Islet precursor cell (in vitro differentiated cells): ENCODE measurements around the gene RNH1.
"Not testable (repeated sequence)": the region's sequence is repeated elsewhere in the genome, so short reads cannot be mapped to it uniquely, and the experiment has no call there.

ENCODE experiments used
- DNase-seq: peaks from one replicate; pipeline ENCODE4 v3.0.0-alpha.2; 2018

RNH1 gene

DNA sequence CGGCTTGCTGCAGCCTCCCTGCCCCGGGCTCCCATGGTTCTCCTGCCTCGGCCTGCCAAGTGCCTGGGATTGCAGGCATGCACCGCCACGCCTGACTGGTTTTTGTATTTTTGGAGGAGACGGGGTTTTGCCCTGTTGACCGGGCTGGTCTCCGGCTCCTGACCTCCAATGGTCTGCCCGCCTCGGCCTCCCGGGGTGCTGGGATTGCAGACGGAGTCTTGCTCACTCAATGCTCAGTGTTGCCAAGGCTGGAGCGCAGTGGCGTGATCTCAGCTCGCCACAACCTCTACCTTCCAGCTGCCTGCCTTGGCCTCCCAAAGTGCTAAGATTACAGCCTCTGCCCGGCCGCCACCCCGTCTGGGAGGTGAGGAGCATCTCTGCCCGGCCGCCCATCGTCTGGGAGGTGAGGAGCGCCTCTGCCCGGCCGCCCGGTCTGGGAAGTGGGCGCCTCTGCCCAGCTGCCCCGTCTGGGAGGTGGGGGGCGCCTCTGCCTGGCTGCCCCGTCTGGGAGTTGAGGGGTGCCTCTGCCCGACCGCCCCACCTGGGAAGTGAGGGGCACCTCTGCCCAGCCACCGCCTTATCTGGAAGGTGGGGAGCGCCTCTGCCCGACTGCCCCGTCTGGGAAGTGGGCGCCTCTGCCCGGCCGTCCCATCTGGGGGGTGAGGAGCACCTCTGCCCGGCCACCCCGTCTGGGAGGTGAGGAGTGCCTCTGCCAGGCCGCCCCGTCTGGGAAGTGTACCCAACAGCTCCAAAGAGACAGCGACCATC lies 10.1 kb upstream of the RNH1 start:
- not testable (repeated sequence) for DNase-seq

DNA sequence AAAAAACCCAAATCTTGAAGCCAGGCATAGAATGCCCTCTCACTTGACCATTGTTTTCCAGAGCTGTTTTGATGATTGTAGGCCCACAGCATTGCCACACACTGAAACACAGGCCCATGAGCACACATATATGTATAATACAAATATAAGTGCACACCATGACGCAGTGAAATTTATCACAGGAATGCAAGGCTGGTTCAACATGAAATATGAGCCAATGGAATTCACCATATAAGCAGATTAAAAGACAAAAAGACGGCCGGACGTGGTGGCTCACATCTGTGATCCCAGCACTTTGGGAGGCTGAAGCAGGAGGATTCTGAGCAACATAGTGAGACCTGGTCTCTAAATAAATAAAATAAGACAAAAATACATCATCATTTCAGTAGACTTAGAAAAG lies 9.4 kb upstream of the RNH1 start:
- no peak for DNase-seq

DNA sequence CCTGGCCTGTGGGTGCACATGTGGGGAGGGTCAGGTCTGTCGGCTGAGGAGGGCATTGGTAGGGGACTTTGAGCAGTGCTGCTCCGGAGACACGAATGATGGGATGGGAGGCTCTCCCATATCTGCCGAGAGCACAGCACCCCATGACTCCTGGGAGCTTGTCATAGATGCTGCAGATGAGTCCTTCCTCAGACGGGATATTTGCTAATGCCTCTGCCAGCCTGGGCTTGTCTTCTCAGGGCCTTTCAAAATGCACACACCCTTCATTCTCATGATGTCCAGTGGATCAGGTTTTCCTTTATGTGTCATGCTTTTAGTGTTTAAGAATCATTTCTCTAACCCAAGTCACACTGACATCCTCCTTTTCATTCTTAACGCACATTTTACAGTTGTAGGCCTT lies 8.1 kb upstream of the RNH1 start:
- DNase-seq = no peak

DNA sequence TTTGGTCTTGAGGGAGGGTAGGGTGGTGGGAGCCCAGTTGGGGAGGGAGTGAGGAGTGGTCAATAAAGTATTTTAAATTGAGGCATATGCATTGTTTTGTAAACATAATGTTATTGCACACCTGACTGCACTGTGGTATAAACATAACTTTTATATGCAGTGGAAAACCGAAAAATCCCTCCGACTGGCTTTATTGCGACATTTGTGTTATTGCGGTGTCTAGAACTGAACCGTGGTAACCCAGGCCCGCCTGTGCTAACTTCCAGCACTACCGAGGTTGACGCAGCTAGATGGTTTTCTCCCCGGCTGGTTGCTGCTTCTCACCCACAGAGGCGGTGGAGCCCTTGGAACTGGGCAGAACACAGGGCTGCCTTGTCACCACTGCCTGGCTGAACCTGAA lies 7.6 kb upstream of the RNH1 start:
- DNase-seq = no peak

DNA sequence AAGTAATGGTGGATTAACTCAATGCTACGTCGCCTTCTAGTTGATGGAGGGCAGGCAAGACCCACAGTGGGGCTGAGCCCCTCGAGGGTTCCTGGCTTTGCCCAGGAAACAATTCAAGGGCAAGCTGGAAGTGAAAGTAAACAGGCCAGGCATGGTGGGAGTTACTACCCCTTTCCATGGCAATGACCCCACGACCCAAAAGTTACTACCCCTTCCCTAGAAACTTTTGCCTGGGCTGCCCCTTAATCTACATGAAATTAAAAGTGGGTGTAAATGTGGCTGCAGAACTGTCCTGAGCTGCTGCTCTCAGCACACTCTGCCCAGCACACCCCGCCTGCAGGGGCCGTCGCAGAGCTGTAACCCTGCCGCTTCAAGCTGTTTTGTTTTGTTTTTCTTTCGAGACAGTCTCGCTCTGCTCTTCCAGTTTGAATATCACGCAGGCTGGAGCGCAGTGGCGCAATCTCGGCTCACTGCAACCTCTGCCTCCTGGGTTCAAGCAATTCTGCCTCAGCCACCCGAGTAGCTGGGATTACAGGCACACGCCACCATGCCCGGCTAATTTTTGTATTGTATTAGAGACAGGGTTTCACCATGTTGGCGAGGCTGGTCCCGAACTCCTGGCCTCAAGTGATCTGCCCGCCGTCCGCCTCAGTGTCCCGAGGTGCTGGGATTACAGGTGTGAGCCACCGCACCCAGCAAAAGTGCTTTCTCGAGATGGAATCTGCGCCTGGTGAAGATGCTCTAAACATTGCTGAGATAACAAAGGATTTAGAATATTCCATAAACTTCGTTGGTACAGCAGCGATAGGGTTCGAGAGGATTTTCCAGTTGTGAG lies 5.9 kb upstream of the RNH1 start:
- no peak for DNase-seq

DNA sequence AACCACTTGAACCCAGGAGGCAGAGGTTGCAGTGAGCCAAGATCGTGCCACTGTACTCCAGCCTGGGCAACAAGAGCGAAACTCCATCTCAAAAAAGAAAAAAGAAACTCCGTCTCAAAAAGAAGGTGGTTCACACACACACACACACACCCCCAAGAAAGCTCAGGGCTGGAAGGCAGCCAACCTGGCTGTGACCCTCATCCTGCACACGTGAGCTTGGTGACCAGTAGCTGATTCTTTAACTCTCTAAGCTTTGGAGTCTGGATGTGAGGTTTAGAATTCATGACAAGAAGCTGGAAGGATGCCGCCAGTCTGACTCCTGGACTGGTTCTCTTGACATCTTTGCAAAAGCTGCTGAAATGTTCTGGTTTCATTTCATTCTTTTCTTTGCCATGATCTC lies 1.9 kb upstream of the RNH1 start:
- no peak for DNase-seq

DNA sequence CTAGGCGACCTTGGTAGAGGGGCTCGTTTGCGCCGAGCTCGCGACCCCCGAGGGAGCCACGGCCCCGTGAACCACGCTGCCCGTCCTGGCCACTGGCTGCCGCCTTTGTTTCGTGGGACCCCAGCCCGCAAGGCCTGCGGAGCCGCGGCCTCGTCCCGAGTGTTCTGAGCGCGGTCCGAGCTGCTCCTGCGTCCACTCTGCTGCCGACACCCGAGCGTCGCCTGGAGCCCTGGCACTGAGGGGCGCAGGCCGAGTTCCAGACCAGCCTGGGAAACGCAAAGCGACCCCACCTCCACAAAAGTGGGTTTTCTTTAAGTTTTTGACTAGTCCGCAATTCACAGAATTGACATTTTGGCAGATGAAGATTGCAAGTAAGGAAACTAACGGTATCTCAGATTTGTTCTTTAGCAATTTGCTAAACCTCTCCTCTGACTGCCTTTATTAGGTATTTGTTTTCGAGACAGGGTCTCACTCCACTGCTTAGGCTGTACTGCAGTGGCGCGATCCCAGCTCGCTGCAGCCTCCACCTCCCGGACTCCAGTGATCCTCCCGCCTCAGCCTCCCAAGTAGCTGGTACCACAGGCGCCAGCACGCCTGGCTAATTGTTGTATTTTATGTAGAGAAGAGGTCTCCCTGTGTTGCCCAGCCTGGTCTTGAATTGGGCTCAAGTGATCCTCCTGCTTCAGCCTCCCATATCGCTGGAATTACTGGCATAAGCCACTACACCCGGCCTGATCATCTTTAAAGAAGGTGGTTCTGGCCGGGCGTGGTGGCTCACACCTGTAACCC lies 879 bp upstream of the RNH1 start:
- DNase-seq = no peak

DNA sequence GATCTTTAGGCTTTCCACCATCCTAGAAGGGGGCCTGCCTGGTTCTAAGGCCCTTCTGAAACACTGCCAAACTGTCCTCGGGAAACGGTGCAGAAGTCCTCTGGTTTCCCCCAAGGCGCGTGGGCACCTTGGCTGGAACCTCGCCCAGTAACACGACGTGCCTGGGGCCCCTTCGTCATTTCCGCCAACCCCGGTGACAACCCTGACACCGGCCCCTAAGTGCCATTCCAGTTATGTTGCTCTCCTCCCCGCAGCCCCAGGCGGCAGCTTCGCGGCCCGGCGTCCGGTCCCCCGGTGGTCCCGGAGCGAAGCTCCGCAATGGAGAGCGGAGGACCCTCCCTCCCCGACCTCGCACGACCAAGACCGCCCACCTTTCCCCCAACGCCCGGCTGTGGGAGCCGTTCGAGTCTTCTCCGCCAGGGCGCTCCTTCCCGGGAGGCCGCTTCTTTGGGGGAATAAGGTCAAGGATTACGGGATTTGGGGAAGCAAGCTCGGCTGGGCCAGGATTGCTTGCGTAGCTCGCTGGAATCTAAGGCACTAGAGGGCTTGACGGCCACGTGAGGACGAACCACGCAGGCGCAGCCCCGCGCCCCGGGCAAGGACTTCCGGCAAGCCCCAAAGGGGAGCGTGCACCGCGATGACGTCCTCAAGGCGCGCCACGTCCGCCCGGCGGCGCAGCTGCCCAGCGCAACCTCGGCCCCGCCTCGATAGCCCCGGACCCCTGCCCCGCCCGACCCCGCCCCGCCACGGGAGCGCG lies 626 bp downstream of the RNH1 start:
- DNase-seq = peak; percentile 98

DNA sequence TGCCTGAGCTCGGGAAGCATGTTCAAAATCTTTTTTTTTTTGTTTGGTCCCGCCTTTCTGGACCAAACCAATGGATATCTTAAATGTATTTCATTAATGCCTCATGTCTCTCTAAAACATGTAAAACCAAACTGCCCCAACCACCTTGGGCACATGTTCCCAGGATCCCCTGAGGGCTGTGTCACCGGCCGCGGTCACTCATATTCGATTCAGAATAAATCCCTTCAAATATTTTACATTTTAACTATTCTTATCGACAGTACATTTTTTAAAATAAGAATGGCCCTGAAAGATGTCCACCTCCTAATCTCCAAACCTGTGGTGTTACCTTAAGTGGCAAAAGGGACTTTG lies 2.1 kb downstream of the RNH1 start:
- DNase-seq = no peak

DNA sequence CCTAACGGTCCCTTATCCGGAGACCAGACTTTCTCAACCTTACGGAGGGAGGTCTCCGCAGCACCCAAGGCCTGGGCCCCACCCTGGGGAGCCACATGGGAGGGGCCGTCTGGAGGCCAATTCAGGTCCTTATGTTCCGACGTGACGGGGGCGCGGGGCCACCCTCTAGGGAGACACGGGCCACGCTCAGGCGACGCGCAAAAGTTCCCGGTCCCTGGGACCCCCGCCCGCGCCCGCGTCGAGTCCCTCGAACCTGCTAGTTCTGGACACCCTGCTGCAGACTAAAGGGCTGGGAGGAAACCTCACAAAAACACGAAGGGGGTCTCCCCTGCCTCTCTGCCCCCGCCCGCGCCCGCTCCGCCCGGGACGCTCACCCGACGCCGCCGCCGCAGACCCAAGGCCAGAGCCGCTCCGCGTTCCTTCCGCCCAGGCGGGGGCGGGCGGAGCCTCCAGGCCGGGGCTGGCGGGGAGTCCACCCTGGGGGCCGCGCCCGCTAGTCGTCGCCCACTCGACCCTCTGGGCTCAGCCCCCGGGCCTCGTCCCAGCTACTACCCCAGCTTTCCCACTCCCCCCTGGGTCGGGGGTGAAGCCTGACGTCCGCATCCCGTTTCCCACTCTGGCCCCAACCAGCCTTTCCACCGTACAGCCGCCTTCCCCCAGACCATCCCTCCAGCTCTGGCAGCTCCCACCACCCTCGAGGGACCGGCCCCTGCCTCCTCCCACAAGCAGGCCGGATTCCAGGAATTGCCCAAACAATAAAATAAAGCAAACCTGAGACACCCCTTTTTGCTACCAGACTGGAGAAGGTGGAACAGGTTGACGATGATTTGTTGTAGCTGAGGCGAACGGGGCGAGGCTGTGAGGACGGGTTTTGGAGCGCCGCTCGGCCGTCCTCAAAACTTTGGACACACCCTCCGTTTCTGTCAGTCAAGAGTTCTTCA lies 2.7 kb downstream of the RNH1 start:
- no peak for DNase-seq

DNA sequence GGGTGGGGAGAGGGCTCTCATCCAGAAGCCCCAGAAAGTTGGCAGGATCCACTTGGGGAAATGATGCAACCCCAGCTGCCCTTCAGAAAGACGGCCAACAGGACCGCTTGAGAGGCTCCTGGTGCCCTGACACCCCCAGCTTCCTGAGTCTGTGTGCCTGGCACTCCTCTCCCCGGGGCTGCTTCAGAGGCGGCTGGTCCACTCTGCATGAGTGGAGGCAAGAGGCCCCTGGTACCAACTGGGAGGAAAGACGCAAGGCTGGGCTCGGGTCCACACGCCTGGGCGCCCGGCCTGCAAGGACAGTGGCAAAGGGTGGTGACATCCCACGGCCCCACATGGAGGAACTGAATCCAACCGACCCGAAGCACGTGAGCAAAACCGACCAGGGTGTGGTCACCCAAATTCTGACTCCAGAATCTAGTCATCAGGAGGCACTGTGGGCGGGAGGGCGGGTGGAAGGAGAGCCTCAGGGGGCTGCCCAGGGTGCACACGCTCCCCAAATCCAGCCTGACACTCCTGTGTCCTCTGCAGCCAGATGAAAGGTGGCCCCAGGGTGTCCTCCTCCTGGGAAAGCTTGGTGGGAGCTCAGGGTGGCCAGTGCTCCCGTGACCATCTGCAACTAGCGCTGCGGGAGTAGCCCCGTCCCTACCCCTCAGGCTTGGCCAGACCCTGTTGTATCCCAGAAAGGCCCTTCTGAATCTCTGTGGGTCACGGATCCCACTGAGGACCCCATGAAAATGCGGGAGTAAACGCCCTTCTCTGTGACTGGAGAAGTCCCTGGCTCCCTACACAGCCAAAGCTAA lies 3.7 kb downstream of the RNH1 start:
- peak; percentile 44 for DNase-seq

DNA sequence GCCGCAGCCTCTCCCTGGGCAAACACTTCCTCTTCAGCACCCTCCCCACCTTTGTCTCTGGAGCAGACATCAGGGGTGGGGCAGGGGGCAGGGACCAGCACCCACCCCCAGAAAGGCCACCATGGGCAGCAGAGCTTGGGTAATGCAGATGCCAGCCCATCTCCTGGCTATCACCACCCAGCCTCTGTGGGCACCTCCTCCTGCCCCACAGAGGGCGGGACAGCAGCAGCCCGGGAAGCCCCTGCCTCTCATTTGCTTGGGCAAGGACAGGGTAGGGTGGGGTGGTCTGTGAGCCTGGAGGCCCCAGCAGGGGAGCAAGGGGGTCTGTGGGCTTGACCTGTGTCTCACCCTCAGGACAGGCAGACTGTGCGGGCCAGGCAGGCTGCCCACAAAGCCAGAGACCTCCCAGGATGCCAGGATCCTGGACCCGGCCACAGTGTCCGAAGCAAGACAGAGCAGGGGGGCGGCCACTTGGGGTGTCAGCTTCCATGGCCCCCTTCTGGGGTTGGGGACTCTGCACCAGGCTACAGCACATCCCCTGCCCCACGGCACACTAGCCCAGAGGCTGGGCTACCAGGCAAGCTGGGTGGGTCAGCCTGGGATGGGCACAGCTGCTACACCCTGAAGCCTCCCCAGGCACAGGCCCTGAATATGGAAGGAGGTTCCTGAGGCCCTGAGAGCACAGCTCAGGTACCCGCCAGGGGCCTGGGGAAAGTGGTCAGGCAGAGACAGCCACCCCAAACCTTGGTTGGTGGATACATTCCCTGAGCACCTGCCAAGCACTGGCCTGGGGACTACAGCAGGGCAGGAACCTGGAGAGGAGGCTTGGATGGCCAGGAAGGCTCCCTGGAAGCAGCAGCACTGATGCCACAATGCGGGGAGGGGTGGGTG lies 4.5 kb downstream of the RNH1 start:
- peak; percentile 49 for DNase-seq

DNA sequence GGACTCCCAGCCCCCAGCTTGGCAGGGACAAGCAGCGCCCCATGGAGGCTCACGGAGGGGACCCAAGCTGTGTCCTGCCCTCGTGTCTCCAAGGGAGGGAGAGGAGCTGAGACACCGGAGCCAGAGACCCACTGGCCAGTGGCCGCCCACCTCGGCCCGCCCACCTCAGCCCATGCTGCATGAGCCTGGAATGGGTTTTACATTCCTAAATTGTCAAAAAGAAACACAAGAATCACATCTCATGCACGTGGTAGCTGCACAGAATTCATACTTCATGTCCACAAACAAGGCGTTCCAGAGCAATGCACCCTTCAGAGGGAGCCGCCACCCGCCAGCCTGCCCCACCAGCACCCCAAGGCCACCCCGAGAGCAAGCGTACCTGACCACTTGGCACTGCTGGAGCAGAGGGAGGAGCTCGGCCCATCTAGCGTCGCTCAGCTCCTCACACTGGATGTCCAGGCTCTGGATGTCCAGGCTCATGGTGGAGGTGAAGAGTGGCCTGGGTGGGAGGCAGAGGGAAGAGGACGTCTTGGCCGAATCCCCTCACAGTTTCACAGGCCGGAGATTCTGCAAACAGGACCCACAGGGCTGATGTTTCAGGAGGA lies 5.3 kb downstream of the RNH1 start:
- DNase-seq = no peak

DNA sequence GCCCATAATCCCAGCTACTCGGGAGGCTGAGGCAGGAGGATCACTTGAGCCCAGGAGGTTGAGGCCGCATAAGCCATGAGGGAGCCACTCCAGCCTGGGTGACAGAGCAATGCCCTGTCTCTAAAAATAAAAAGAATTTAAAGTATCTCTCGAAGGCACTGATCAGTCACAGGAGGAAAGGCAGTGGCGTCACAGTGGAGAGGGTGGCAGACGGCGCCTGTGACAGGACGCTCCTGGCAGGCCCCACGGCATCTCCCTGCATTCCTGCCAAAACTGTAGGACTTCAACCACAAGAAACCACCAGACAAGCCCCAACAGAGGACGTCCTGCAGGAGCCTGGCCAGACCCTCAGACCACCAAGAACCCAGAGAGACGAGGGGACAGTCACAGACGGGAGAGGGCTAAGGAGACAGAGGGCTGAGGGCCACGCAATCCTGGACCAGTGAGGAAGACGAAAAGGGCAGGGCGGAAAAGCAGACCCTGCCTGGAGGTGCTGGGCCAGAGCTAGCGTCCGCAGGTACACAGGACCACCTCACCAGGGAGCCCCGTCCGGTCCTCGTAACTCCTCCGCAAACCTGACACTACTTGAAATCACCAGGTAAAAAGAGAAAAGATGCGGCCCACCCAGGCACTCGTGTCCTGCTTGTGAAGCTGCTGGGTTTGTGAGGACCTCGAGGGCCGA lies 5.9 kb downstream of the RNH1 start:
- peak; percentile 36 for DNase-seq

DNA sequence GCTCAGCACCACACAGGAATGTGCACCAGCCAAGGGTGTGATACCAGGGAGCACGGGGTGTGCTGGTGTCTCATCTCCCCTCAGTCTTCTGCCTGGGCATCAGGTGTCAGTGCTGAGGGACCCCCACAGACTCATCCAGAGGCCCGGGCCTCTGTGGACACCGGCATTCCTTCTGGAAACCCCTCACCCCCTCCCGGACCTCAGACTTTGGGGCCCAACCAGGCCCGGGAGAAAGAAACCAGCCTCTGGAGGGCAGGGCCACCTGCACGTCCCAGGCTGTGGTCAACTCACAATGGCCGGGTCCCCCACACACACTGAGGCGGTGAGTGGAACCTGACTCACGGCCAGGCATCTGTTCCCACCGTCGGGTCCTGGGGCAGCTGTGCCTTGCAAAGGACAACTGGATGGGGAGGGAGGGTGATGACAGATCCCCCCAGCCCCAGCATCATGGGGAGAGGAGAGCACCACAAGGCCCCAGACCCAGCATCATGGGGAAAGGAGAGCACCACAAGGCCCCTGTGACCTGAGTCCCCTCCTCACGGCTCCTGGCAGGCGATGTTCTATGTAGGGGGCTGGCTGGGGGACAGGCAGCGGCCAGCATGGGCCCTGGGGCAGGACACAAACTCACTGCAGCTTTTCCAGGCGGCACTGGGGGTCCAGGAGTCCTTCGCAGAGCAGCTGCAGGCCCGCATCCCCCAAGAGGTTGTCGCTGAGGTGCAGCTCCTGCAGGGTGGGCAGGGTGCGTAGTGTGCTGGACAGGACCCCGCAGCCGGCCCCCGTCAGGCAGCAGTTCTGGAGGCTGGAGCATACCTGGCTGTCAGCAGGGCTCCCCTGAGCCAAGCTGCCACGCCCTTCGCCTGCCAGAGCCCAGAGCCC lies 7.6 kb downstream of the RNH1 start:
- no peak for DNase-seq

DNA sequence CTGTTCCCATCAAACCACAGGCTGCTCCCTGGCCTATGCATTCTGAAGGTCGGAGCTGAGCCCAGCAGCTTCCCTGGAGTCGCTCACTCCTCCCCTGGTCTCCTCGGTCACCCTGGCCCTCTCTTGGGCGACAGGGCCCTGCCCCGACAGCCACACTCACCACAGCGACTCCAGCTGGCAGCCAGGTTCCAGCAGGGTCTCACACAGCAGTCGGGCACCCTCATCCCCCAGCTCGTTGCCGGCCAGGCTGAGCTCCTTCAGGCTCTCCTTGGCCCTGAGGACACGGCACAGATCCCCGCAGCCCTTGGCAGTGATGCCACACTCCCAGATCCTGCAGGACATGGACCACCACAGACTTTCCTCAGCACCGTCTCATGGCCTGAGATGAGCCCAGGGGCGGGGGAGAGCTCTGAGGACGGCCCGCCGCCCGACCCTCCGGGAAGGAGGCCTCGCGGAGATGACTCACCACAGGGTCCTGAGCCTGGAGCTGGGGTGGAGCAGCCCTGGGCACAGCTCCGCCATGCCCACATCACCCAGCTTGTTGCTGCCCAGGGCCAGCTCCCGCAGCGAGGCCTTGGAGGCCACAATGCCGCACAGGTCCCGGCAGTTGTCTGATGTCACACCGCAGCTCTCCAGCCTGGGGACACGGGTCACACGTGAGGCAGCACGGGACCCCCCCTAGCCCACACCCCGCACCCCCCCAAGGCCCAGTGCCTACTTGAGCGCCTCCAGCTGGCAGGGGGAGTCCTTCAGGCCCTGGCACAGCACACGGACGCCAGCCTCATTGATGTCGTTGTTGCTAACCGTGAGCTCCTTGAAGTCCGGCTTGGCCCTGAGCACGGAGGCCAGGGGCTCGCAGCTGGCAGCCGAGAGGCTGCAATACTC lies 8.5 kb downstream of the RNH1 start:
- DNase-seq = peak; percentile 47
